HCT116 (cell line): Measurements from ENCODE around the gene PLEKHN1. TPM values are rescaled to one million over a fixed set of nuclear protein-coding genes. Genes with fewer than 3 reads are reported as not detected.
A peak's percentile ranks its signal among the peaks of the same experiment; 100 is the strongest.

ENCODE experiments used
- ATAC-seq: fragments of 200-7000 bp; cut with Tn5 transposase; 2 replicates; pipeline ENCODE4 v1.9.1; 2020; ENCODE audit warnings: mild to moderate bottlenecking, moderate library complexity
- BruUV-seq: library from RNA; stranded (reverse); fragments of 400-500 nt; replicated peaks from 2 replicates; lab custom pipeline; 2021; lab: Mats Ljungman, UMichigan
- CTCF ChIA-PET: fragments of 300-600 bp; sonication (Branson Sonifier 250); formaldehyde crosslinking; loops from one replicate; lab custom pipeline; 2021; ENCODE audit warnings: antibody characterized with exemption; lab: Charles Lee
- POLR2A ChIA-PET: fragments of 300-600, 350-600 bp; sonication (Branson Sonifier 250); formaldehyde crosslinking; loops from one replicate; lab custom pipeline; 2021; ENCODE audit warnings: antibody characterized with exemption; lab: Charles Lee
- RAD21 ChIA-PET, 2 experiments: fragments of 300-600 bp; sonication (Branson Sonifier 250); formaldehyde crosslinking; loops; one replicate each; lab custom pipeline; 2023; ENCODE audit warnings: low total read pairs in 2 of 2; ENCODE audit not compliant: uncharacterized antibody in 2 of 2, unreplicated experiment in 2 of 2, low non-redundant PET in 1 of 2; lab: Charles Lee
- DNase-seq: peaks from one replicate; pipeline ENCODE4 v3.0.0-alpha.2; 2010; ENCODE audit warnings: low read depth, low spot score
- H2AFZ ChIP-seq: fragments of 200-600 bp; shearing (Covaris generic), sonication (generic); 2 replicates; pipeline ENCODE4 v1.6.1; 2017; ENCODE audit warnings: low read depth, mixed run types, mixed read lengths, antibody characterized with exemption, low read length; ENCODE audit not compliant: poor library complexity, severe bottlenecking
- H3K27ac ChIP-seq: 2 replicates; pipeline ENCODE4 v1.5.1; 2012; ENCODE audit warnings: low read depth, low read length
- H3K27me3 ChIP-seq: fragments of 200-600 bp; sonication (generic); 2 replicates; pipeline ENCODE4 v1.6.1; 2016; ENCODE audit warnings: mixed run types, low read length, mixed read lengths; ENCODE audit not compliant: insufficient read depth
- H3K36me3 ChIP-seq, 2 experiments: fragments of 200-500 bp in 1 of 2; fragments of 200-600 bp in 1 of 2; sonication (Bioruptor generic) in 1 of 2; sonication (generic) in 1 of 2; 2 replicates each; pipeline versions ENCODE4 v1.5.1 to v1.6.1; 2014 to 2016; ENCODE audit warnings: low read length in 2 of 2, inconsistent platforms in 1 of 2, mixed read lengths in 1 of 2, mixed run types in 1 of 2; ENCODE audit not compliant: insufficient read depth in 2 of 2, control insufficient read depth in 1 of 2
- H3K4me1 ChIP-seq, 2 experiments: fragments of 200-600 bp in 1 of 2; sonication (generic) in 1 of 2; 2 replicates each; pipeline versions ENCODE4 v1.5.1 to v1.6.1; 2012 to 2017; ENCODE audit warnings: low read length in 2 of 2, inconsistent platforms in 1 of 2, mild to moderate bottlenecking in 1 of 2, mixed read lengths in 1 of 2, mixed run types in 1 of 2, moderate library complexity in 1 of 2; ENCODE audit not compliant: insufficient read depth in 2 of 2, control insufficient read depth in 1 of 2
- H3K4me2 ChIP-seq: fragments of 200-600 bp; sonication (generic); 2 replicates; pipeline ENCODE4 v1.6.1; 2017; ENCODE audit warnings: mixed run types, low read length, mixed read lengths
- H3K4me3 ChIP-seq, 2 experiments: fragments of 200-600 bp in 1 of 2; sonication (generic) in 1 of 2; replicated peaks in 1 of 2; 2 replicates each; pipeline ENCODE4 v1.5.1; 2011 to 2016; ENCODE audit warnings: low read length in 2 of 2, control low read depth in 1 of 2, low read depth in 1 of 2, mild to moderate bottlenecking in 1 of 2, mixed read lengths in 1 of 2, mixed run types in 1 of 2
- H3K79me2 ChIP-seq: fragments of 200-600 bp; sonication (generic); 2 replicates; pipeline ENCODE4 v1.6.1; 2017; ENCODE audit warnings: mild to moderate bottlenecking, mixed run types, low read length, moderate library complexity, mixed read lengths; ENCODE audit not compliant: insufficient read depth
- H3K9ac ChIP-seq: fragments of 200-600 bp; sonication (generic); 2 replicates; pipeline ENCODE4 v1.6.1; 2016; ENCODE audit warnings: low read length, mixed read lengths
- H3K9me2 ChIP-seq: fragments of 200-600 bp; sonication (generic), shearing (Covaris generic); 2 replicates; pipeline ENCODE4 v1.6.1; 2017; ENCODE audit warnings: mixed run types, mild to moderate bottlenecking, moderate library complexity; ENCODE audit not compliant: insufficient read depth
- H3K9me3 ChIP-seq, 2 experiments: fragments of 200-500 bp in 1 of 2; fragments of 200-600 bp in 1 of 2; sonication (Bioruptor generic) in 1 of 2; sonication (generic) in 1 of 2; 2 replicates each; pipeline ENCODE4 v1.6.1; 2014 to 2017; ENCODE audit warnings: low read length in 2 of 2, mixed read lengths in 2 of 2, inconsistent platforms in 1 of 2, low read depth in 1 of 2, mild to moderate bottlenecking in 1 of 2, mixed run types in 1 of 2, moderate library complexity in 1 of 2; ENCODE audit not compliant: control insufficient read depth in 1 of 2, insufficient read depth in 1 of 2
- H4K20me1 ChIP-seq: fragments of 200-600 bp; sonication (generic), shearing (Covaris generic); 2 replicates; pipeline ENCODE4 v1.6.1; 2017; ENCODE audit warnings: mixed run types, mild to moderate bottlenecking, moderate library complexity; ENCODE audit not compliant: insufficient read depth
- CBX3 ChIP-seq: IDR thresholded peaks from 2 replicates; pipeline ENCODE4 v1.6.1; 2012; ENCODE audit warnings: low read depth
- CEBPB ChIP-seq: IDR thresholded peaks from 2 replicates; pipeline ENCODE4 v1.6.1; 2012; ENCODE audit warnings: low read depth
- EGR1 ChIP-seq: IDR thresholded peaks from 2 replicates; pipeline ENCODE4 v1.6.1; 2012; ENCODE audit warnings: low read depth
- EZH2 ChIP-seq: fragments of 200-600 bp; sonication (generic); IDR thresholded peaks from 2 replicates; pipeline ENCODE4 v1.6.1; 2017; ENCODE audit warnings: antibody characterized with exemption, mixed run types
- EZH2phosphoT487 ChIP-seq: fragments of 200-600 bp; IDR thresholded peaks from 2 replicates; pipeline ENCODE4 v1.6.1; 2018; ENCODE audit warnings: antibody characterized with exemption, borderline replicate concordance
- FOSL1 ChIP-seq: IDR thresholded peaks from 2 replicates; pipeline ENCODE4 v1.6.1; 2012; ENCODE audit warnings: low read depth
- JUND ChIP-seq: IDR thresholded peaks from 2 replicates; pipeline ENCODE4 v1.6.1; 2012
- MAX ChIP-seq: IDR thresholded peaks from 2 replicates; pipeline ENCODE4 v1.6.1; 2012
- POLR2A ChIP-seq: IDR thresholded peaks from 2 replicates; pipeline ENCODE4 v1.7.0; 2011; ENCODE audit warnings: borderline replicate concordance; ENCODE audit not compliant: insufficient read depth, insufficient read length; ENCODE audit errors: extremely low read depth
- POLR2AphosphoS5 ChIP-seq: IDR thresholded peaks from 2 replicates; pipeline ENCODE4 v1.6.1; 2011; ENCODE audit warnings: mild to moderate bottlenecking, low read depth, low read length, moderate library complexity
- RAD21 ChIP-seq: IDR thresholded peaks from 2 replicates; pipeline ENCODE4 v1.6.1; 2012; ENCODE audit warnings: low read depth, mild to moderate bottlenecking
- SIN3A ChIP-seq: IDR thresholded peaks from 2 replicates; pipeline ENCODE4 v1.6.1; 2012; ENCODE audit warnings: low read depth
- SRF ChIP-seq: IDR thresholded peaks from 2 replicates; pipeline ENCODE4 v1.6.1; 2012; ENCODE audit warnings: low read depth
- YY1 ChIP-seq: IDR thresholded peaks from 2 replicates; pipeline ENCODE4 v1.6.1; 2011; ENCODE audit warnings: low read length, low read depth, moderate library complexity, mild to moderate bottlenecking; ENCODE audit not compliant: insufficient replicate concordance; ENCODE audit errors: extremely low read depth
- ZBTB33 ChIP-seq: IDR thresholded peaks from 2 replicates; pipeline ENCODE4 v1.6.1; 2011; ENCODE audit warnings: mild to moderate bottlenecking, low read length, moderate library complexity; ENCODE audit not compliant: insufficient replicate concordance; ENCODE audit errors: extremely low read depth
- ZFX ChIP-seq: fragments of 450-650 bp; IDR thresholded peaks from 2 replicates; pipeline ENCODE4 v1.6.1; 2017
- ZNF274 ChIP-seq: fragments of 200-500 bp; sonication (Bioruptor generic); IDR thresholded peaks from 2 replicates; pipeline ENCODE4 v1.6.1; 2014; ENCODE audit warnings: mild to moderate bottlenecking, low read depth, low read length, inconsistent platforms
- intact Hi-C: fragments of 100-400 bp; cut with micrococcal nuclease; formaldehyde crosslinking; loops from 2 replicates; pipeline ENCODE4 v1.10.0; 2022
- total RNA-seq: library from RNA; stranded (reverse); gene quantifications from one replicate; pipeline ENCODE4 v1.2.1, GENCODE V29; 2021; ENCODE audit not compliant: unreplicated experiment
- TF ChIP-seq, protein P1 (sequence below): IDR thresholded peaks from 2 replicates; pipeline ENCODE4 v1.6.1; 2012; ENCODE audit warnings: low read depth
- TF ChIP-seq, protein P2 (sequence below): IDR thresholded peaks from 2 replicates; pipeline ENCODE4 v1.6.1; 2012

PLEKHN1 gene
- total RNA-seq, 1 experiment from 2014 or later: 11.6 TPM

GRCh38 chr1:967466-968343 is 1.4 kb downstream of the PLEKHN1 start:
- Histone ChIP-seq H3K4me1 (peaks cover 16 to 33% of the 10 kb centered on the region in 2 experiments), H2AFZ (no peak overlapping the region), H3K9me3 (no peaks in the 10 kb centered on the region; a peak in 1 of 4 replicates), H3K27me3 (no peaks in the 10 kb centered on the region), H3K27ac (peak overlapping the region; percentile 100), H3K9ac (peak overlapping the region; percentile 94), H3K36me3 (peaks cover 8 to 12% of the 10 kb centered on the region in 2 experiments; a peak in 3 of 4 replicates), H3K4me2 (peak overlapping the region; percentile 93), H4K20me1 (no peaks in the 10 kb centered on the region), H3K79me2 (peaks cover 6% of the 10 kb centered on the region; the same call in 1 of the 2 replicates), H3K9me2 (no peaks in the 10 kb centered on the region), H3K4me3 (peak overlapping the region; percentile 74)
- no peak for ATAC-seq
- RAD21 ChIA-PET: no interaction called here
- BruUV-seq: no TSS peak
- POLR2A ChIA-PET: interaction anchor here (0.8 to 2.1 kb wide), 4 partner anchors 8 to 51 kb away, joined by 3 to 11 read pairs (median 4); partner anchors contain the start of gene HES4
- CTCF ChIA-PET: interaction anchor here (1.2 to 1.5 kb wide), 2 partner anchors 9 to 63 kb away, joined by 3 to 5 read pairs; no protein-coding TSS in a partner anchor
- TF ChIP-seq, protein P1, sequence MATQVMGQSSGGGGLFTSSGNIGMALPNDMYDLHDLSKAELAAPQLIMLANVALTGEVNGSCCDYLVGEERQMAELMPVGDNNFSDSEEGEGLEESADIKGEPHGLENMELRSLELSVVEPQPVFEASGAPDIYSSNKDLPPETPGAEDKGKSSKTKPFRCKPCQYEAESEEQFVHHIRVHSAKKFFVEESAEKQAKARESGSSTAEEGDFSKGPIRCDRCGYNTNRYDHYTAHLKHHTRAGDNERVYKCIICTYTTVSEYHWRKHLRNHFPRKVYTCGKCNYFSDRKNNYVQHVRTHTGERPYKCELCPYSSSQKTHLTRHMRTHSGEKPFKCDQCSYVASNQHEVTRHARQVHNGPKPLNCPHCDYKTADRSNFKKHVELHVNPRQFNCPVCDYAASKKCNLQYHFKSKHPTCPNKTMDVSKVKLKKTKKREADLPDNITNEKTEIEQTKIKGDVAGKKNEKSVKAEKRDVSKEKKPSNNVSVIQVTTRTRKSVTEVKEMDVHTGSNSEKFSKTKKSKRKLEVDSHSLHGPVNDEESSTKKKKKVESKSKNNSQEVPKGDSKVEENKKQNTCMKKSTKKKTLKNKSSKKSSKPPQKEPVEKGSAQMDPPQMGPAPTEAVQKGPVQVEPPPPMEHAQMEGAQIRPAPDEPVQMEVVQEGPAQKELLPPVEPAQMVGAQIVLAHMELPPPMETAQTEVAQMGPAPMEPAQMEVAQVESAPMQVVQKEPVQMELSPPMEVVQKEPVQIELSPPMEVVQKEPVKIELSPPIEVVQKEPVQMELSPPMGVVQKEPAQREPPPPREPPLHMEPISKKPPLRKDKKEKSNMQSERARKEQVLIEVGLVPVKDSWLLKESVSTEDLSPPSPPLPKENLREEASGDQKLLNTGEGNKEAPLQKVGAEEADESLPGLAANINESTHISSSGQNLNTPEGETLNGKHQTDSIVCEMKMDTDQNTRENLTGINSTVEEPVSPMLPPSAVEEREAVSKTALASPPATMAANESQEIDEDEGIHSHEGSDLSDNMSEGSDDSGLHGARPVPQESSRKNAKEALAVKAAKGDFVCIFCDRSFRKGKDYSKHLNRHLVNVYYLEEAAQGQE: no peak
- TF ChIP-seq POLR2A (no peak), POLR2AphosphoS5 (no peak), SRF (no peak), EGR1 (no peak), ZNF274 (no peak), ZFX (no peak), CBX3 (no peak), EZH2phosphoT487 (no peak), SIN3A (no peak), MAX (no peak), CEBPB (no peak), FOSL1 (no peak), EZH2 (no peak), ZBTB33 (no peak), JUND (no peak), YY1 (no peak), RAD21 (no peak)
- TF ChIP-seq, protein P2, sequence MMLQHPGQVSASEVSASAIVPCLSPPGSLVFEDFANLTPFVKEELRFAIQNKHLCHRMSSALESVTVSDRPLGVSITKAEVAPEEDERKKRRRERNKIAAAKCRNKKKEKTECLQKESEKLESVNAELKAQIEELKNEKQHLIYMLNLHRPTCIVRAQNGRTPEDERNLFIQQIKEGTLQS: no peak
- intact Hi-C loops: no loop called here
- no peak for DNase-seq
